Measurements from ENCODE around the gene TRIM10.

The TRIM10 gene

GRCh38 chr6:30156774-30157173, 4.2 kb downstream of the TRIM10 start:
- DNase-seq (ENCODE audit: low read depth), result no peak
- no peak for TF ChIP-seq CTCF (IDR thresholded peaks at IDR 0.05; ENCODE audit: low read depth, low read length, missing control alignments)
- no peak overlapping the region for H3K4me3 ChIP-seq (ENCODE audit: low read depth, low read length)

GRCh38 chr6:30156262-30156599, 4.8 kb downstream of the TRIM10 start:
- no peak overlapping the region for H3K4me3 ChIP-seq (ENCODE audit: low read depth, low read length)
- DNase-seq (ENCODE audit: low read depth), result no peak
- TF ChIP-seq CTCF (IDR thresholded peaks at IDR 0.05; ENCODE audit: low read depth, low read length, missing control alignments), result no peak

- TF ChIP-seq CTCF (IDR thresholded peaks at IDR 0.05; ENCODE audit: low read depth, low read length, missing control alignments), result no peak
- H3K4me3 ChIP-seq (ENCODE audit: low read depth, low read length), result no peak overlapping the region
- no peak for DNase-seq (ENCODE audit: low read depth)
These were observed 5.3 kb downstream of the TRIM10 start for GRCh38 chr6:30155520-30156261.

GRCh38 chr6:30154709-30155519, 6.1 kb downstream of the TRIM10 start:
- H3K4me3 ChIP-seq (ENCODE audit: low read depth, low read length), result no peak overlapping the region
- TF ChIP-seq CTCF (IDR thresholded peaks at IDR 0.05; ENCODE audit: low read depth, low read length, missing control alignments), result no peak
- no peak for DNase-seq (ENCODE audit: low read depth)

GRCh38 chr6:30154061-30154460, 7.0 kb downstream of the TRIM10 start:
- DNase-seq (ENCODE audit: low read depth), result no peak
- no peak overlapping the region for H3K4me3 ChIP-seq (ENCODE audit: low read depth, low read length)
- no peak for TF ChIP-seq CTCF (IDR thresholded peaks at IDR 0.05; ENCODE audit: low read depth, low read length, missing control alignments)

- no peak for TF ChIP-seq CTCF (IDR thresholded peaks at IDR 0.05; ENCODE audit: low read depth, low read length, missing control alignments)
- DNase-seq (ENCODE audit: low read depth), result no peak
- H3K4me3 ChIP-seq (ENCODE audit: low read depth, low read length), result no peak overlapping the region
These were observed 8.0 kb downstream of the TRIM10 start for GRCh38 chr6:30152910-30153610.

All from GM12864 (cell line).